IPS-18c (cell line): ENCODE data around the gene HLA-DRA.

ENCODE experiments used
- H3K4me3 ChIP-seq: 2 replicates; pipeline ENCODE4 v1.7.0; 2013; ENCODE audit warnings: low read depth, mild to moderate bottlenecking, low read length, moderate library complexity; ENCODE audit not compliant: insufficient read depth
- H3K9me3 ChIP-seq: one replicate; pipeline ENCODE4 v1.6.1; 2013; ENCODE audit warnings: mild to moderate bottlenecking, low read length, moderate library complexity; ENCODE audit not compliant: control insufficient read depth, insufficient read depth

The HLA-DRA gene

DNA sequence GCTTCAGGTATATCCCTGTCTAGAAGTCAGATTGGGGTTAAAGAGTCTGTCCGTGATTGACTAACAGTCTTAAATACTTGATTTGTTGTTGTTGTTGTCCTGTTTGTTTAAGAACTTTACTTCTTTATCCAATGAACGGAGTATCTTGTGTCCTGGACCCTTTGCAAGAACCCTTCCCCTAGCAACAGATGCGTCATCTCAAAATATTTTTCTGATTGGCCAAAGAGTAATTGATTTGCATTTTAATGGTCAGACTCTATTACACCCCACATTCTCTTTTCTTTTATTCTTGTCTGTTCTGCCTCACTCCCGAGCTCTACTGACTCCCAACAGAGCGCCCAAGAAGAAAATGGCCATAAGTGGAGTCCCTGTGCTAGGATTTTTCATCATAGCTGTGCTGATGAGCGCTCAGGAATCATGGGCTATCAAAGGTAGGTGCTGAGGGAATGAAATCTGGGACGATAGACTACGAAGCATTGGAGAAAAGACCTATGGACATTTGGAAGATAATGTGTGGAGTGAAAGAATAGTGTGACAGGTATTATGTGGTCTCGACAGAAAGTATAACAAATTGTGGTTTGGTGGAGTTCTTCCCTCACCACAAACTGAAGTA, at the start of gene HLA-DRA:
TSS of gene HLA-DRA (plus strand) at position 286 of the 613 bp plus-strand sequence. CDS start at position 350, 64 bp downstream.
- Histone ChIP-seq H3K4me3 (no peak within 1 kb of the TSS; the same call in 1 of the 2 replicates), H3K9me3 (no peaks in the 10 kb centered on the region)

DNA sequence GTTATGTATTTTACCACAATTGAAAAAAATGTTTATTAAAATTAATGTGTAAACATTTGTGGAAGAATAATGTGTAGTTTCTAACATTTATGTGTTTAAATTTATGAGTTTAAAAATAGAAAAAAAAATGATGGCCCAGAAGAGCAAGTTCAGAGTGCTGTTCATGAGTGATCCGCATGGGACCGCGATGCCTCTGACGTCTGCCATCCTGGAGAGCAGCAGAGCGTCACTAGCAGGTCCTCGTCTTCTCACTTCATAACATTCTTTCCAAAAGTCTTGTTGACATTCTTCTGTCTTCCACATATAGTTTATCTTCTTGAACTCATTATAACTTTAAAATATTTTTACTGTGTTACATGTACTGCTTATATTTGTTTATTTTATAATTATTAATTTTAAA, 48.2 kb upstream of the HLA-DRA start:
- H3K4me3 ChIP-seq, result no peak overlapping the region
- no peaks in the 10 kb centered on the region for H3K9me3 ChIP-seq

DNA sequence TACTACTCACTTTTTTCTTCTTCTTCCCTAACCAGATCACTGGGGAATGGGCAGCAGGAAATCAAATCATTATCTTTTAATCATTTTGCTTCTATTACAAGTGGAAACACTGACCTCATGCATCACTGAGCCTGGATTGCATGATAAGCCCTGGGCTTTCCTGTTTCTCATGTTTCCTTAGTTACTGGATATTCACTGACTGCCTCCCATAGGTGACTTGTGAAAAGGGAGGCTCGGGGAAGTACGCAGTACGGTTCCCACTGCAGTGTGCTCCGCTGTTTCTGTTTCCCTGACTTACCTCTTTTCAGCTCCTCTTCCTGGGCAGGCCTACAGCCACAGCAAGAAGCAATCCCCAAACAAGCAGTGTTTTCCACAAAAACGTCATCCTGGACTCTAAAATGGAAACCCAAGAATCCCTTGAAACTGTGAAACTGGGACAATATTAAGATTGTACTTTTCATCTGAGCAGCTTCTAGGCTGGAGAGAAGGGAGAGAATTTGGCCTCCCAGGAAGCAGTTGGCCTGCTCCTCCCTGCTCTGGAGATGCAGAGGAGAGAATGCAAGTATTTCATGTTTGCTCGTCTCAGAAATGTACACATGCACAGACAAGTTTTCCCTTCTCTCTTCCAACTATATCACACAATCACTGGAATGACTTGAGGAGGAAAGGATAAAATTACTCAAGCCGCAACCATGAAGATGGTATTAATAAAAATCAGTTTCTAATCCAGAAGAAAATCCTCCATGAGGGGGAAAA, 45.8 kb upstream of the HLA-DRA start:
- H3K9me3 ChIP-seq, result no peaks in the 10 kb centered on the region
- no peak overlapping the region for H3K4me3 ChIP-seq

DNA sequence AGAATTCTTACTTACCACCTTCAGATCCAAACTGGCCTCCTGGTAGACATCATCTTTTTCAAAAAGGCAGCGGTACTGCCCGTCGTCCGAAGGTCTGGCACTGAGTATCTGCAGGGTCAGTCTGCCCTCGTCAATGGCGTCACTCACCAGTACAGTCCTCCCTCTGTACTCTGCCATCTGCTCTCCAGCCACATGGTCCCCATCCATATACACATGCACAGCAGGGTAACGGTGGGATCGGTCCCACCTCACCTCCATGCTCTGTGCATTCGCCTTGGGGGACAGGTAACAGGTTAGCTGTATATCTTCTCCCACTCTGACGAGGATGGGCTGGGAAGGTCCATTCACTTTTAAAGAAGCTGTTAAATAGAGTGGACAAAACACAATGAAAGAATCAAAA, 43.7 kb upstream of the HLA-DRA start:
- no peak overlapping the region for H3K4me3 ChIP-seq
- no peaks in the 10 kb centered on the region for H3K9me3 ChIP-seq

DNA sequence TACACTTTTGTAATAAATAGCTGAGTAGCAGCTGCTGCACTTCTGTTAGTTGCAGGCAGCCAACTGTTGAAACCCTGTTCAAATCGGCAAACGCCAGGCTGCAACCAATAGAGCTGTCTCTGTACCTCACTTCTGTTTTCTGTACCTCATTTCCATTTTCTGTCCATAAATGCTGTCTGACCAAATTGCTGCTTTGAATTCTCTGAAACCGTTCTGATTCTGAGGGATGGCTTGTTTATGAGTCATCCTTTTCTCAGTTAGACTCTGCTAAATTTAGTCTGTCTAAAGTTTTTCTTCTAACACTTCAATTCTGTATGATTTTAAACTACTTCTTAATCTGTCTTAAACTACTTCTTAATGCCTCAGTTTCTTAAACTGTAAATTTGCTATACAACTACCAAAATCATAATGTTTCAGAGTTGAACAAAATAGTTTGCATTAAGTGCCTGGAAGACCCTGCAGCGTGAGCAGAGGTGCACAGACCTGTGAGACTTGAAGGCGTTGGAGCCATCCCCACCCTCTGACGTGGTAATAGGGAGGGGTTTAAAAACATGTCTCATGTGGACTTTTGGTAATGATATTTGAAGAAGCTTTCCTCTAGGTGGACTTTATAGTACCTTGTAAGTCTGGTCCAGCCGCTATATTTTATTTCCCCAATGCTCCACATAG, 42.3 kb upstream of the HLA-DRA start:
- Histone ChIP-seq H3K4me3 (no peak overlapping the region), H3K9me3 (no peaks in the 10 kb centered on the region)

DNA sequence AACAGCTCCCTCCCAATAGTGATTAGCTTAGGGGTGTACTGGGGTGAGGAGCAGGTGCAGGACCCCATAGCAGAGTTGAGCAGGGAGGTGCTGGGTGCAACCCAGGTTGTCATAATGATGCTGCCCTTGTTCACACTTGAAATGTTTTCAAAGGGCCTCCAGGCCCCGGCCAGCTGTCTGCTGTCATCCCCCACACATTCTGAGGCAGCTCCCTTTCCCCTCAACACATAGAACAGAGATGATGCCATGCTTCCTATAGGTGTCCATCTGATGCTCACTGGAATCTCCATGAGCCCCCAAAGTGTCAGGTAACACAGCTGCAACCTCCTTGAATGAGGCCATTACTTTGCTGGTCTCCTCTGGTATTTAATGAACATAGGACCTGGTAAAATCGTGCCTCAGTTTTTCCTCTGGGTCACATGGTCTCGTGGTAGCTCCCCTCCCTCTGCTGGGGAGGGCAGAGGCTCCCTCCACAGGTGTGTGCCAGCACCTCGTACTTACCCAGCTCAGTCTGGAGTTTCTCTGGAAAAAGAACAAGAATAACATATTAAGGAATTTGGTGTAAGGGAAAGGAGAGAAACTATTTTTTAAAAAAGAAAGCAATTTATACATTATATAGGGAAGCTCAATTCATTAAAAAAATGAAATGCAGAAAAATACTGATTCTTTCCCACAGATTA, 38.3 kb upstream of the HLA-DRA start:
- Histone ChIP-seq H3K9me3 (no peaks in the 10 kb centered on the region), H3K4me3 (no peak overlapping the region)

DNA sequence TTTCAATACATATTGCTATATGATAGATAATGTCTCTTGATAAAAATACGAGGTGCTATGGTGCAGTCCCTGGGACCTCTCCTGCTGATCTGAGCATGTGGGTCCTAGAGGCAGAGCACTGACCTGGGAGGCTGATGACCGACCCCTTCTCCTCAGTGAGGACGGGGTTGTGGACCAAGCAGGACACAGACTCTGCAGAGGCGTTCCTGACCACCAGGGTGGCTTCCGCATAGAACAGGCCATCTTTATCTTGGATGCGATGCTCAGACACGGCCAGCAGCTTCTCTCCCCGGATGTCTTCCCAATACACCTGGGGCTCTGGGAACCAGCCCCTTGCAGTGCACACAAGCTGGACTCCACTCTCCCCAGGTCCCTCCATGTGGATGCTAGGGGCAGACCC, 36.9 kb upstream of the HLA-DRA start:
- no peak overlapping the region for H3K4me3 ChIP-seq
- H3K9me3 ChIP-seq, result no peaks in the 10 kb centered on the region

DNA sequence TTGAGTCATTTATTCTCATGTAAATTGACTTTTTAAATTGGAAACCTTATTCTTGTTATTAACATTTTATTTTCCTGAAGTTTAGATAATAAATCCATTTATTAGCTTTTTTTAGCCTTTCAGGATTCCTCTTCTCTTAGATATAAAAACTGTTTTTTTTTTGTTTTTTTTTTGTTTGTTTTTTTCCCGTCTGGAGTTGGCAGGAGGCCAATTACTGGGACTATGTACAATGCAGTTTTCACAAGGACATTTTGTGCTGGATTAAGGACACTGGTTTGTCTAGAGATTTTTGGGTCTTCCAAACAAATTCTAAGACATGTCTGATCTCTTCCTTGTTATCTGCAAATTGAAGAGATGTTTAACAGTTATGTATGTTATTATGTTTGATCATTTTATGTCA, 34.0 kb upstream of the HLA-DRA start:
- H3K4me3 ChIP-seq, result no peak overlapping the region
- H3K9me3 ChIP-seq, result no peaks in the 10 kb centered on the region

DNA sequence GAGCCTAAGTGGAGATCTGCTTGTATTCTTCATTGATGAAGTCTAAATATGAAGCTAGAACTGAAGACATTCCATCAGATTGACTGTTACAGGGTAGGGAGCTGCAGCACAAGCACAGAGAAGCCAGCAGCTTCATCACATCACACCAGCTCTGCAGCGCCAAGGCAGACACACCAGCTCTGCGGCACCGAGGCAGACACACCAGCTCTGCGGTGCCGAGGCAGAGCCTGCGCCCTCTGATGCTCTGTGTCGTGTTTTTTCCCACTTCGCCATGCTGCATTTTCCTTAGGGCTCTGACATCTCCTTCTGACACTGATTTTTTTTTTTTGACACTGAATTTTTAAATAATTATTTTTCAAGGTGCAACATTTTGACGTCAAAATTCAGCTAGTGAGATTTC, 33.5 kb upstream of the HLA-DRA start:
- Histone ChIP-seq H3K9me3 (no peaks in the 10 kb centered on the region), H3K4me3 (no peak overlapping the region)

DNA sequence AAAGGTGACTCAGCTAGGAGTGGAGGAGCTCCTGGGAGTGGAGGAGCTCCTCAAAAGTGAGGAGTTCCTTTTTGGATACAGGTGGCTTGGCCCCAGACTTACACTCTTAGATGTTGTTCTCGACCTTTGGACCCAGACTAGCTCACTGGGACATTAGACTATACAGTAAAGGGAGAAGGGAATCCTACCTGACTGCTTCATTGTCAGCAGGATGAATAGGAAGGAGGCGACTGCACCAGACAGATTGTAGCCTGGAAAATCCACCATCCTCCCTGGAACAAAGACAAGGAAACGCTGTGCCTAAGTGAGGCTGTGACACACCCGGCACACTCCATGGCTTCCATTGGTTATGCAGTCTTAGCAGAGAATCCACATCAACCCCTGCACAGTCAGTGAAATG, 32.8 kb upstream of the HLA-DRA start, which contains the start of gene BTNL2:
TSS of gene BTNL2 (minus strand) at position 325 of the 400 bp plus-strand sequence. CDS start at position 267, 58 bp downstream.
- H3K4me3 ChIP-seq, result no peak within 1 kb of the TSS

DNA sequence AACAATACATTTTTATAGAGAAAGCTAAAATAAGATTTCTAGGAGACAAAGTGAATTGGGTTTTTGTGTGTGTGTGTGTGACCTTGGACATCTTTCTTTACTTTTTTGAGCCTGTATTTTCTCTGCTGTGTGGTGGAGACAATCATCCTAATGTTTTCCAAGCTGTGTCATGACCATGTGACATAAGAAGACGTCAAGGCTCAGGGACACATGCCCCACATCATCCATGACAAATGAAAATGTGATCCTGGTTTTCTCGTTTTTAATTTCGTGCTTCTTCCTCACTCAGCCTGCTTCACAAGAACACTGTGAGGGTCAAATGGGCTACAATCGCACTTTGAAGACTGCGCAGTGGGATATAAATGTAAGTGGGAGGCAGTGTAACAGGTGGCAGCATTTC, 28.8 kb upstream of the HLA-DRA start:
- H3K4me3 ChIP-seq, result no peak overlapping the region

More for the DNA sequence above, 32.8 kb upstream of the HLA-DRA start, which contains the start of gene BTNL2:
- H3K9me3 ChIP-seq, result no peaks in the 10 kb centered on the region

DNA sequence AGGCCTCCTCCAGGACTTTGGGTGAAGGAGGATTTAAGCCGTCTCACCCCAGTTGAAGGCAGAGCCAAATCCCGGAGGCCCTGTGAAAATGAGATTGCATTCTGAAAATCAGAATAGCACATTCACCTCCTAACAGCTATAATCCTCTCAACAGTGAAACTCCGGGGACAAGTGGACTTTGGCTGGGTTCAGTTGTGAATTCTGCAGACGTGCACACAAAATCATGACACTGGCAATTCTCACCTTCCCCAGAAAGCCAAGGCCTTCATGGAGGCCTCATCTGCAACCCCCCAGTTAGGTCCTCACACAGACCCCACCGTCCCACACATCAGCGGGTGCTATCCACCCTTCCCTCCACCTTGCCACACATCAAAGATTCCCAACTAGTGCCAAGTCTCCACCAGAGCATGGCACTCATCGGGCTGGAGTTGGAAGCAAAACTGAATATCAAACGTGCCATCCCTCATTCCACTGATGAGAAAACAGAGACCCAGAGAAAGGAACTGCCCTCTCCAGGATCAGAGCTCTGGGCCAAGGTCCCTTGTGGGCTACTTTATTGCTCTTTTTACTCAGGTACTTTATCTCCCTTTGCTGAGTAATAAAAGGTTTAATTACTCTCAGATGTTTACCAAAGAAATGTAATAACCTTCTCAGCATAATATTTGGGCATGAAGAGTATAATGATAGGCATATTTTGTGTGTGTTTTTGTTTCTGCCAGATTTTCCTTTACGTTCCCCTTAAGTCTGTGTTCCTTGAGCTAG, 27.9 kb upstream of the HLA-DRA start:
- Histone ChIP-seq H3K9me3 (no peaks in the 10 kb centered on the region), H3K4me3 (no peak overlapping the region)

More for the DNA sequence above, 28.8 kb upstream of the HLA-DRA start:
- no peaks in the 10 kb centered on the region for H3K9me3 ChIP-seq

DNA sequence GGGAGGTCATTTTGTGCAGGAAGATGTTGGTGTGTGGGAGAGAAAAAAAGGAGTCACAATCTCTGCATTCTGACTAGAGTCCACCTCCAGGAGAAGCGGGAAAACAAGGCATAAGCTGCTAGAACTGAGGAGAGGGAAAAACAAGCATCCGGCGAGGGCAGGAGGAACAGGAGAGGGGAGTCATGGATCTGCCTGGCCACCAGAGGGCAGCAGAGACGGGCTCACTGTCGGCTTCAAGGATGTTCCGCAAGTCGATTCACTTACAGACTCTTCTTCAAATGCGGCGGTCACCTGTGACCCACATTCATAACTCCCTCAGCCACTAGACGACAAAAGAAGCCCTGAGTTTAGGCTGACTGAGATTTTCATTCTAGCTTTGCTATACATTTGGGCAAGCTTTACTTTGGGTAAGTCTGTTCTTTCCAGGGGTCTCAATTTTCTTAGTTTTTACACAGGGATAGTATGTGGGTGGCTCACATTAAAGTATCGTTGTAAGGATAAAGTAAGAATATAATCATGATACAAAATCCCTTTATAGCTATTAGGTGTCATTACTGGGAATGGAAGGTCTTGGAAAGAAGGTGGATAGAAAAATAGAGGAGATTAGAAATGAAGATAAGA, 26.1 kb upstream of the HLA-DRA start:
- H3K4me3 ChIP-seq, result no peak overlapping the region
- H3K9me3 ChIP-seq, result no peaks in the 10 kb centered on the region

DNA sequence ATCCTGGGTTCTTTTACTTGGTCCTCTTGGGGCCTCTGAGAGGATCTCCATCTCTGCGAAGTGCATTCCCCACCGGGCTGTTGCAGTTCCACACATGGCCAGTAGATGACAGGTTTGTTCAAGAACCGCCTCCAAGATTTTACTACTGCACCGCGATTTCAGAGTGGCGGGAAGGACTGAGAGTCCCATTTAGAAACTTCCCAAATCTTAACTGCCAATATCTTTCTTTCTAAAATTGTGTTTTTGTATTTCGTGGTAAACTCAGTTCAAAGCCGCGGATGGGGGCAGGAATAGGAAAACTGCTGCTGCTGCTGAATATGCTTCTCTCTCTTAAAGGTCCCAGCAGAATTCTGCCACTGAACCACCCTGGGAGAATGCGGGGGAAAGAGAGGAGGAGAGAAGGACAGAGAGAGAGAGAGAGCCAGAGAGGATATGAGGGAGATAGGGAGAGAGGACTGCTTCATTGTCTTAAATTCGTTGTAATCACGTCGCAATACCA, 24.1 kb upstream of the HLA-DRA start:
- Histone ChIP-seq H3K9me3 (no peaks in the 10 kb centered on the region), H3K4me3 (no peak overlapping the region)

DNA sequence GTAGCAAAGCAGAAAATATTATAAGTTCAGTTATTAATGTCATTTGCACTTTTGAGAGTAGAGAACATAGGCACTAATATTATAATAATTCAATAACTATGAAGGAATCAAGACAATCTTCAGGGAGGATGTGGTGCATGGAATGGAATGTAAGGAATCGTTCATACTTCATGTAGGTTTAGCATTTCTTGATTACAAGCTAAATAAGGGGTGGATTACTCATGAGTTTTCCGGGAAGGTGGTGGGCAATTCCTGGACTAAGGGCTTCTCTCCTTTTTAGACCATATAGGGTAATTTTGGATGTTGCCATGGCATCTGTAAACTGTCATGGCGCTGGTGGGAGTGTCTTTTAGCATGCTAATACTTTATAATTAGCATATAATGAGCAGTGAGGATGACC, 23.7 kb upstream of the HLA-DRA start:
- Histone ChIP-seq H3K4me3 (no peak overlapping the region), H3K9me3 (no peaks in the 10 kb centered on the region)

DNA sequence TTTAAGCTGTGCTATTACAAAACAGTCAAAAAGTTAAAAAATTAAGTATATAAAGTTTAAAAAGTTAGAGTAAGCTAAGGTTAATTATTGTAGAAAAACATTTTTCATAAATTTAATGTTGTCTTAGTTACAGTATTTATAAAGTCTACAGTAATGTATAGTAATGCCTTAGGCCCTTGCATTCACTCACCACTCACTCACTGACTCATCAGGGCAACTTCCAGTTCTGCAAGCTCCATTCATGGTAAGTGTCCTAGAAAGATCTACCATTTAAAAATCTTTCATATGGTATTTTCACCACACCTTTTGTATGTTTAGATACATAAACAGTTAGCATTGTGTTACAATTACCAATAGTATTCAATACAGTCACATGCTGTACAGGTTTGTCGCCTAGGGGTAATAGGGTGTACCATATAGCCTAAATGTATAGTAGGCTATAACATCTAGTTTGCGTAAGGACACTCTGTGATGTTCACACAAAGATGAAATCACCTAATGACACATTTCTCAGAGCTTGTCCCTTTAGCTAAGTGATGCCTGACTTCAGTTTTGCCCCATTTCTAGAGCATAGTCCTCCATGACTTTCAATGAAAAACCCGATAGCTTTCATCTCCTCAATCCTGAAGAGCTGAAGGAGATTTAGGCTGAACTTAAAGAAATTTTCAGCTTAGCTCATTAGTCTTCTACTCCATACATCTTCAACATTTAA, 14.9 kb upstream of the HLA-DRA start:
- Histone ChIP-seq H3K4me3 (no peak overlapping the region), H3K9me3 (no peaks in the 10 kb centered on the region)
